ENCODE measurements around the gene KLHL36.

Gene KLHL36

GRCh38 chr16:84614073-84614459, 34.2 kb upstream of the KLHL36 start:
- H3K4me3 ChIP-seq (ENCODE audit: low read depth, low read length) = no peak overlapping the region
- TF ChIP-seq CTCF (IDR thresholded peaks at IDR 0.05; ENCODE audit: low read depth, low read length) (no peak), POLR2A (IDR thresholded peaks at IDR 0.05; ENCODE audit: extremely low read depth, insufficient read length) (no peak), MYC (IDR thresholded peaks at IDR 0.05; ENCODE audit: low read depth, low read length) (no peak), MAX (IDR thresholded peaks at IDR 0.05; ENCODE audit: low read depth, low read length) (no peak)
- no peak for DNase-seq (ENCODE audit: low read depth)

- TF ChIP-seq MYC (IDR thresholded peaks at IDR 0.05; ENCODE audit: low read depth, low read length) = no peak
- TF ChIP-seq MAX (IDR thresholded peaks at IDR 0.05; ENCODE audit: low read depth, low read length) = no peak
- TF ChIP-seq CTCF (IDR thresholded peaks at IDR 0.05; ENCODE audit: low read depth, low read length) = no peak
- TF ChIP-seq POLR2A (IDR thresholded peaks at IDR 0.05; ENCODE audit: extremely low read depth, insufficient read length) = no peak
- DNase-seq (ENCODE audit: low read depth) = no peak
- H3K4me3 ChIP-seq (ENCODE audit: low read depth, low read length) = no peak overlapping the region
These were observed 33.7 kb upstream of the KLHL36 start for GRCh38 chr16:84614623-84614967.

GRCh38 chr16:84614968-84615813, 33.1 kb upstream of the KLHL36 start:
- TF ChIP-seq CTCF (IDR thresholded peaks at IDR 0.05; ENCODE audit: low read depth, low read length) (no peak), POLR2A (IDR thresholded peaks at IDR 0.05; ENCODE audit: extremely low read depth, insufficient read length) (no peak), MAX (IDR thresholded peaks at IDR 0.05; ENCODE audit: low read depth, low read length) (no peak), MYC (IDR thresholded peaks at IDR 0.05; ENCODE audit: low read depth, low read length) (no peak)
- no peak overlapping the region for H3K4me3 ChIP-seq (ENCODE audit: low read depth, low read length)
- peak; percentile 49 for DNase-seq (ENCODE audit: low read depth)

- TF ChIP-seq MAX (IDR thresholded peaks at IDR 0.05; ENCODE audit: low read depth, low read length) = peak; percentile 73; the same call in 1 of the 2 replicates
- TF ChIP-seq MYC (IDR thresholded peaks at IDR 0.05; ENCODE audit: low read depth, low read length) = no peak
- no peak for TF ChIP-seq CTCF (IDR thresholded peaks at IDR 0.05; ENCODE audit: low read depth, low read length)
- TF ChIP-seq POLR2A (IDR thresholded peaks at IDR 0.05; ENCODE audit: extremely low read depth, insufficient read length) = no peak
- H3K4me3 ChIP-seq (ENCODE audit: low read depth, low read length) = peak overlapping the region; percentile 50
- no peak for DNase-seq (ENCODE audit: low read depth)
These were observed 31.8 kb upstream of the KLHL36 start for GRCh38 chr16:84616515-84616914.

- peak overlapping the region; percentile 50 for H3K4me3 ChIP-seq (ENCODE audit: low read depth, low read length)
- no peak for TF ChIP-seq CTCF (IDR thresholded peaks at IDR 0.05; ENCODE audit: low read depth, low read length)
- TF ChIP-seq POLR2A (IDR thresholded peaks at IDR 0.05; ENCODE audit: extremely low read depth, insufficient read length) = no peak
- TF ChIP-seq MYC (IDR thresholded peaks at IDR 0.05; ENCODE audit: low read depth, low read length) = 0 out of 2 replicates have a peak, but pooled peaks have one; percentile 21
- TF ChIP-seq MAX (IDR thresholded peaks at IDR 0.05; ENCODE audit: low read depth, low read length) = peak; percentile 18
- DNase-seq (ENCODE audit: low read depth) = peak; percentile 48
These were observed 31.1 kb upstream of the KLHL36 start for GRCh38 chr16:84617041-84617790.

All from NB4 (cell line).